Body of pancreas (tissue), 4 donors: ENCODE data around the gene RHBDF1.
"Not testable (repeated sequence)": the region's sequence is repeated elsewhere in the genome, so short reads cannot be mapped to it uniquely, and the experiment has no call there.

Experiments
- POLR2A ChIP-seq, 3 donors: fragments of 450-650 bp; IDR thresholded peaks; one replicate each; pipeline ENCODE4 v1.6.1; 2016; ENCODE audit warnings: antibody characterized with exemption in 3 of 3, mild to moderate bottlenecking in 2 of 3
- TF ChIP-seq, protein P1 (sequence below), 7 experiments: fragments of 450-650 bp in 4 of 7; fragments of 200-600 bp in 3 of 7; sonication (generic) in 3 of 7; IDR thresholded peaks; one replicate each; pipeline ENCODE4 v1.5.1; 2016 to 2019; ENCODE audit warnings: antibody characterized with exemption in 7 of 7

DNA sequence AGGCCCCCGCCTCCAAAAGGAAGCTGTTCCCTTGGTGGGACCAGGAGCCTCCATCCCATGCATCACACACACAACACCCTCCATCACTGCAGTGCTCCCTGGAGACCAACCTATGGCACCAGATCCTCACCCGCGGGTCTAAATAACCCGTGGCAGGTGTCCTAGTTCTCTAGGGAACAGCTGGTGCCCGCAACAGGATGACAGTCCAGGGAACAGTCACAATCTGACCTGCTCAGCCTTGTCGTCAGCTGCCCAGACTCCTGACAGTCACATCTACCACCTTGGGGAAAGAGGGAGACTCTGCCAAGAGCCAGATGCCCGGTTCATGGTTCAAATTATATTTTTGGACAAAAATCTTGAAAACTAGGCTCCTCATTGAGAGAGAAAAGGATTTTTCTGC is 41.8 kb downstream of the RHBDF1 start:
- not testable (repeated sequence) for TF ChIP-seq POLR2A (IDR thresholded peaks at IDR 0.05)
- TF ChIP-seq, protein P1, sequence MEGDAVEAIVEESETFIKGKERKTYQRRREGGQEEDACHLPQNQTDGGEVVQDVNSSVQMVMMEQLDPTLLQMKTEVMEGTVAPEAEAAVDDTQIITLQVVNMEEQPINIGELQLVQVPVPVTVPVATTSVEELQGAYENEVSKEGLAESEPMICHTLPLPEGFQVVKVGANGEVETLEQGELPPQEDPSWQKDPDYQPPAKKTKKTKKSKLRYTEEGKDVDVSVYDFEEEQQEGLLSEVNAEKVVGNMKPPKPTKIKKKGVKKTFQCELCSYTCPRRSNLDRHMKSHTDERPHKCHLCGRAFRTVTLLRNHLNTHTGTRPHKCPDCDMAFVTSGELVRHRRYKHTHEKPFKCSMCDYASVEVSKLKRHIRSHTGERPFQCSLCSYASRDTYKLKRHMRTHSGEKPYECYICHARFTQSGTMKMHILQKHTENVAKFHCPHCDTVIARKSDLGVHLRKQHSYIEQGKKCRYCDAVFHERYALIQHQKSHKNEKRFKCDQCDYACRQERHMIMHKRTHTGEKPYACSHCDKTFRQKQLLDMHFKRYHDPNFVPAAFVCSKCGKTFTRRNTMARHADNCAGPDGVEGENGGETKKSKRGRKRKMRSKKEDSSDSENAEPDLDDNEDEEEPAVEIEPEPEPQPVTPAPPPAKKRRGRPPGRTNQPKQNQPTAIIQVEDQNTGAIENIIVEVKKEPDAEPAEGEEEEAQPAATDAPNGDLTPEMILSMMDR (IDR thresholded peaks at IDR 0.05) = not testable (repeated sequence)
